ENCODE data around the gene MYL11.
A peak's percentile ranks its signal among the peaks of the same experiment; 100 is the strongest.
"Not testable (repeated sequence)": the region's sequence is repeated elsewhere in the genome, so short reads cannot be mapped to it uniquely, and the experiment has no call there.

Gene MYL11

DNA sequence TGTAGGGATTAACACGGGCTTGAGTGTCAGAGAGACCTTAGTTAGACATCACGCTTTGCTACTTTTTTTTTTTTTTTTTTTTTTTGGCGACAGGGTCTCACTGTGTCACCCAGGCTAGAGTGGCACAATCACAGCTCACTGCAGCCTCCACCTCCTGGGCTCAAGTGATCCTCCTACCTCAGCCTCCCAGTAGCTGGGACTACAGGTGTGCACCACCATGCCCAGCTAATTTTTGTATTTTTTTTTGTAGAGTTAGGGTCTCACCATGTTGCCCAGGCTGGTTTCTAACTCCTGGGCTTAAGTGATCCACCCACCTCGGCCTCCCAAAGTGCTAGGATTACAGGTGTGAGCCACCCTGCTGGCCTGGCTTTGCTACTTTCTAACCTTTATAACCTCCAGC lies 22.0 kb downstream of the MYL11 start:
- H3K4me2 ChIP-seq (ENCODE audit: low read length, poor library complexity, severe bottlenecking); H3K14ac ChIP-seq (ENCODE audit: low read length in 2 of 2); H2BK120ac ChIP-seq (ENCODE audit: low read depth, low read length); H3K23ac ChIP-seq (ENCODE audit: low read length in 2 of 2); DNase-seq; H3K27me3 ChIP-seq (ENCODE audit: control insufficient read depth in 1 of 2, insufficient read depth in 1 of 2, low read length in 2 of 2); H3K9me3 ChIP-seq (ENCODE audit: control insufficient read depth, low read length); H2BK12ac ChIP-seq (ENCODE audit: low read length in 2 of 2); H2BK5ac ChIP-seq (ENCODE audit: low read depth, low read length, poor library complexity, severe bottlenecking); H4K91ac ChIP-seq (ENCODE audit: low read length); H3K27ac ChIP-seq (ENCODE audit: low read length, poor library complexity, severe bottlenecking); H2AFZ ChIP-seq (ENCODE audit: low read depth, low read length); H3K18ac ChIP-seq (ENCODE audit: low read depth in 1 of 2, low read length in 2 of 2); H2AK5ac ChIP-seq (ENCODE audit: low read length, severe bottlenecking); H4K8ac ChIP-seq (ENCODE audit: low read length); H2BK15ac ChIP-seq (ENCODE audit: low read depth, poor library complexity, severe bottlenecking); H3K4ac ChIP-seq (ENCODE audit: low read depth in 1 of 2, low read length in 2 of 2): not testable (repeated sequence)
- H3K9ac ChIP-seq (ENCODE audit: low read length), result peak overlapping the region; percentile 96
- peaks cover 13 to 22% of the 10 kb centered on the region in 2 experiments for H3K36me3 ChIP-seq (ENCODE audit: control insufficient read depth in 1 of 2, insufficient read depth in 2 of 2, low read depth in 1 of 2, low read length in 2 of 2)
- peaks cover 19% of the 10 kb centered on the region for H3K4me1 ChIP-seq (ENCODE audit: control insufficient read depth, insufficient read depth, low read depth, low read length)
- H3K79me1 ChIP-seq (replicated peaks; ENCODE audit: low read length, poor library complexity, severe bottlenecking), result peaks cover 15% of the 10 kb centered on the region
- 78% methylated on average over 3 of the region's 4 CpGs for WGBS
- peak overlapping the region in 1 of 2 experiments; percentile 95 for H3K4me3 ChIP-seq (ENCODE audit: insufficient read depth in 1 of 2, low read depth in 1 of 2, low read length in 2 of 2)

DNA sequence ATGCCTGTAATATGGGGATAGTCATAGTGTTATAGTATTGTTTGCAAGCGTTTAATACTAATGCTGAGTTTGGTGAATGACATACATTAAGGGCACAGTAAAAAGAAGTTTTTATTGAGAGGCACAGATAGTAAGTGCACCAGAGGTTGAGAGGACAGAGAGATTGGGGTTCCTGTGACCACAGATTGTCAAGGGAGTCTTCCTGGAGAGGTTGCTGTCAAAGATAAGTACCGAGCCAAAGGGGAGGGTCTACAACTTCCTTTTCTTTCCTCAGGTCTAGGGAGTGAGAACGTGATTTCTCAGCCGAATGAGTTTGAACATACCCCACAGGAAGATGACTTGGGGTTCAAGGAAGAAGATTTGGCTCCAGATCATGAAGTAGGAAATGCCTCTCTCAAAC lies 22.5 kb downstream of the MYL11 start:
- Histone ChIP-seq H4K91ac (ENCODE audit: low read length) (no peak overlapping the region), H3K27ac (ENCODE audit: low read length, poor library complexity, severe bottlenecking) (no peak overlapping the region), H3K23ac (ENCODE audit: low read length in 2 of 2) (no peak overlapping the region), H3K4me1 (ENCODE audit: control insufficient read depth, insufficient read depth, low read depth, low read length) (peaks cover 19% of the 10 kb centered on the region), H2AK5ac (ENCODE audit: low read length, severe bottlenecking) (no peak overlapping the region), H2BK5ac (ENCODE audit: low read depth, low read length, poor library complexity, severe bottlenecking) (no peak overlapping the region), H4K8ac (ENCODE audit: low read length) (no peak overlapping the region), H3K4me2 (ENCODE audit: low read length, poor library complexity, severe bottlenecking) (no peak overlapping the region), H3K36me3 (ENCODE audit: control insufficient read depth in 1 of 2, insufficient read depth in 2 of 2, low read depth in 1 of 2, low read length in 2 of 2) (peaks cover 13 to 22% of the 10 kb centered on the region in 2 experiments), H3K9ac (ENCODE audit: low read length) (no peak overlapping the region), H2BK12ac (ENCODE audit: low read length in 2 of 2) (no peak overlapping the region), H3K9me3 (ENCODE audit: control insufficient read depth, low read length) (no peaks in the 10 kb centered on the region), H3K4me3 (ENCODE audit: insufficient read depth in 1 of 2, low read depth in 1 of 2, low read length in 2 of 2) (no peak overlapping the region), H2AFZ (ENCODE audit: low read depth, low read length) (no peak overlapping the region), H3K14ac (ENCODE audit: low read length in 2 of 2) (no peak overlapping the region), H3K27me3 (ENCODE audit: control insufficient read depth in 1 of 2, insufficient read depth in 1 of 2, low read length in 2 of 2) (no peaks in the 10 kb centered on the region), H3K79me1 (replicated peaks; ENCODE audit: low read length, poor library complexity, severe bottlenecking) (peaks cover 15% of the 10 kb centered on the region), H3K18ac (ENCODE audit: low read depth in 1 of 2, low read length in 2 of 2) (no peak overlapping the region), H3K4ac (ENCODE audit: low read depth in 1 of 2, low read length in 2 of 2) (no peak overlapping the region), H2BK15ac (ENCODE audit: low read depth, poor library complexity, severe bottlenecking) (no peak overlapping the region), H2BK120ac (ENCODE audit: low read depth, low read length) (no peak overlapping the region)
- WGBS, result 87% methylated on average over 4 of the region's 4 CpGs
- no peak for DNase-seq

DNA sequence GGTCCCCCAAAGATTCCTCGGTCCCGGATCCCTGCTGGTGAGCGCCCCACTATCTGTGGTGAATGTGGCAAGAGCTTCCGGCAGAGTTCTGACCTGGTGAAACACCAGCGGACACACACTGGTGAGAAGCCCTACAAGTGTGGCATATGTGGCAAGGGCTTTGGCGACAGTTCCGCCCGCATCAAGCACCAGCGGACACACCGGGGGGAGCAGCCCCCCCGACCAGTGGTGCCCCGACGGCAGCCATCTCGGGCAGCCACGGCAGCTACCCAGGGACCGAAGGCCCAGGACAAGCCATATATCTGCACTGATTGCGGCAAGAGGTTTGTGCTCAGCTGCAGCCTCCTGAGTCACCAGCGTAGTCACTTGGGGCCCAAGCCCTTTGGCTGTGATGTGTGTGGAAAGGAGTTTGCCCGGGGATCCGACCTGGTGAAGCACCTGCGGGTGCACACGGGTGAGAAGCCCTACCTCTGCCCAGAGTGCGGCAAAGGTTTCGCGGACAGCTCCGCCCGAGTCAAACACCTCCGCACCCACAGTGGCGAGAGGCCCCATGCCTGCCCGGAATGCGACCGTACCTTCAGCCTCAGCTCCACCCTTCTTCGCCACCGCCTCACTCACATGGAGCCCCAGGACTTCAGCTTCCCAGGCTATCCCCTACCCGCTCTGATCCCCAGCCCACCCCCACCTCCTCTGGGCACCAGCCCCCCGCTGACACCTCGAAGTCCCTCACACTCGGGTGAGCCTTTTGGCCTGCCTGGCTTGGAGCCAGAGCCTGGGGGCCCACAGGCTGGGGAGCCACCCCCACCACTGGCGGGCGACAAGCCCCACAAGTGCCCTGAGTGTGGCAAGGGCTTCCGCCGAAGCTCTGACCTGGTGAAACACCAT lies 23.4 kb downstream of the MYL11 start:
- H2BK15ac ChIP-seq (ENCODE audit: low read depth, poor library complexity, severe bottlenecking), result no peak overlapping the region
- H2AK5ac ChIP-seq (ENCODE audit: low read length, severe bottlenecking), result no peak overlapping the region
- H3K23ac ChIP-seq (ENCODE audit: low read length in 2 of 2), result no peak overlapping the region
- H3K4me3 ChIP-seq (ENCODE audit: insufficient read depth in 1 of 2, low read depth in 1 of 2, low read length in 2 of 2), result no peak overlapping the region
- H3K4me2 ChIP-seq (ENCODE audit: low read length, poor library complexity, severe bottlenecking), result no peak overlapping the region
- no peak overlapping the region for H2BK120ac ChIP-seq (ENCODE audit: low read depth, low read length)
- no peak overlapping the region for H2BK5ac ChIP-seq (ENCODE audit: low read depth, low read length, poor library complexity, severe bottlenecking)
- no peaks in the 10 kb centered on the region for H3K27me3 ChIP-seq (ENCODE audit: control insufficient read depth in 1 of 2, insufficient read depth in 1 of 2, low read length in 2 of 2)
- no peak overlapping the region for H3K4ac ChIP-seq (ENCODE audit: low read depth in 1 of 2, low read length in 2 of 2)
- no peak overlapping the region for H2BK12ac ChIP-seq (ENCODE audit: low read length in 2 of 2)
- H2AFZ ChIP-seq (ENCODE audit: low read depth, low read length), result no peak overlapping the region
- H4K91ac ChIP-seq (ENCODE audit: low read length), result no peak overlapping the region
- H3K4me1 ChIP-seq (ENCODE audit: control insufficient read depth, insufficient read depth, low read depth, low read length), result peaks cover 19% of the 10 kb centered on the region
- H3K18ac ChIP-seq (ENCODE audit: low read depth in 1 of 2, low read length in 2 of 2), result no peak overlapping the region
- H3K79me1 ChIP-seq (replicated peaks; ENCODE audit: low read length, poor library complexity, severe bottlenecking), result peaks cover 15% of the 10 kb centered on the region
- DNase-seq, result no peak
- H3K27ac ChIP-seq (ENCODE audit: low read length, poor library complexity, severe bottlenecking), result no peak overlapping the region
- no peak overlapping the region for H4K8ac ChIP-seq (ENCODE audit: low read length)
- no peaks in the 10 kb centered on the region for H3K9me3 ChIP-seq (ENCODE audit: control insufficient read depth, low read length)
- H3K36me3 ChIP-seq (ENCODE audit: control insufficient read depth in 1 of 2, insufficient read depth in 2 of 2, low read depth in 1 of 2, low read length in 2 of 2), result peaks cover 13 to 22% of the 10 kb centered on the region in 2 experiments
- WGBS, result 97% methylated on average over 42 of the region's 42 CpGs
- no peak overlapping the region for H3K14ac ChIP-seq (ENCODE audit: low read length in 2 of 2)
- no peak overlapping the region for H3K9ac ChIP-seq (ENCODE audit: low read length)

DNA sequence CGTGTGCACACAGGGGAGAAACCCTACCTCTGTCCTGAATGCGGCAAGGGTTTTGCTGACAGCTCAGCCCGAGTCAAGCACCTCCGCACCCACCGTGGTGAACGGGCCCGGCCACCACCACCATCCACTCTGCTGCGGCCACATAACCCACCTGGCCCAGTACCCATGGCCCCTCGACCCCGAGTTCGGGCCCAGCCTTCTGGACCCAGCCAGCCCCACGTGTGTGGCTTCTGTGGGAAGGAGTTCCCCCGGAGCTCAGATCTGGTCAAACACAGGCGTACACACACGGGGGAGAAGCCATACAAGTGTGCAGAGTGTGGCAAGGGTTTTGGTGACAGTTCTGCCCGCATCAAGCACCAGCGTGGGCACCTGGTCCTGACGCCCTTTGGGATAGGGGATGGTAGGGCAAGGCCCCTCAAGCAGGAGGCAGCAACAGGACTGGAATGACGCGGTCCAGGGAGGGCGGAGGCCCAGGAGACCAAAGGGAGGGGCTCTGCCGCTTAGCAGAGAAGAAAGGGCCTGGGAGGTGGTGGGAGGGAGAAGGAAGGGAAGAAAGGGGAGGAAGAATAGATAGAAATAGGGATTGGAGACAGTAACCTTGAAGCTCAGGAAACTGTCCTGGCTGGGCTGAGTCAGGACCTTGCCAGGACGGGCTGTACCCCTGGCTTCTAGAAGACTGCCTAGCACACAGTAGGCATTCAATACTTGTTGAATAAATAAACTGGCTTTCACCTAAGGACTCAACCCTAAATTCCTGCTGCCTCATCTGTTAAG lies 24.2 kb downstream of the MYL11 start:
- Histone ChIP-seq H3K4me1 (ENCODE audit: control insufficient read depth, insufficient read depth, low read depth, low read length) (peaks cover 16% of the 10 kb centered on the region), H3K4me3 (ENCODE audit: insufficient read depth in 1 of 2, low read depth in 1 of 2, low read length in 2 of 2) (no peak overlapping the region), H2AK5ac (ENCODE audit: low read length, severe bottlenecking) (no peak overlapping the region), H3K18ac (ENCODE audit: low read depth in 1 of 2, low read length in 2 of 2) (no peak overlapping the region), H2BK15ac (ENCODE audit: low read depth, poor library complexity, severe bottlenecking) (no peak overlapping the region), H3K9me3 (ENCODE audit: control insufficient read depth, low read length) (no peaks in the 10 kb centered on the region), H3K14ac (ENCODE audit: low read length in 2 of 2) (peak overlapping the region in 1 of 2 experiments; percentile 13), H3K36me3 (ENCODE audit: control insufficient read depth in 1 of 2, insufficient read depth in 2 of 2, low read depth in 1 of 2, low read length in 2 of 2) (peaks cover 13 to 22% of the 10 kb centered on the region in 2 experiments), H4K91ac (ENCODE audit: low read length) (no peak overlapping the region), H3K27me3 (ENCODE audit: control insufficient read depth in 1 of 2, insufficient read depth in 1 of 2, low read length in 2 of 2) (no peaks in the 10 kb centered on the region), H2BK12ac (ENCODE audit: low read length in 2 of 2) (peak overlapping the region in 1 of 2 experiments; percentile 13), H3K27ac (ENCODE audit: low read length, poor library complexity, severe bottlenecking) (no peak overlapping the region), H3K9ac (ENCODE audit: low read length) (peak overlapping the region; percentile 93), H3K23ac (ENCODE audit: low read length in 2 of 2) (peak overlapping the region in 1 of 2 experiments; percentile 6), H3K4me2 (ENCODE audit: low read length, poor library complexity, severe bottlenecking) (no peak overlapping the region), H2BK5ac (ENCODE audit: low read depth, low read length, poor library complexity, severe bottlenecking) (no peak overlapping the region), H3K4ac (ENCODE audit: low read depth in 1 of 2, low read length in 2 of 2) (no peak overlapping the region), H2BK120ac (ENCODE audit: low read depth, low read length) (no peak overlapping the region), H2AFZ (ENCODE audit: low read depth, low read length) (no peak overlapping the region), H4K8ac (ENCODE audit: low read length) (peak overlapping the region; percentile 9), H3K79me1 (replicated peaks; ENCODE audit: low read length, poor library complexity, severe bottlenecking) (peaks cover 15% of the 10 kb centered on the region)
- no peak for DNase-seq
- WGBS, result 89% methylated on average over 23 of the region's 23 CpGs
